ENCODE data around the gene PCLO.
A peak's percentile ranks its signal among the peaks of the same experiment; 100 is the strongest.

The PCLO gene

GRCh38 chr7:83162402-83163256 is at the start of gene PCLO:
PCLO (minus strand) TSS chr7:83162884; CDS start chr7:83162592, 292 bp downstream.
- DNase-seq, result peak; percentile 68

- no peak for DNase-seq
Measured at GRCh38 chr7:83211685-83212084, 49.0 kb upstream of the PCLO start.

DNA sequence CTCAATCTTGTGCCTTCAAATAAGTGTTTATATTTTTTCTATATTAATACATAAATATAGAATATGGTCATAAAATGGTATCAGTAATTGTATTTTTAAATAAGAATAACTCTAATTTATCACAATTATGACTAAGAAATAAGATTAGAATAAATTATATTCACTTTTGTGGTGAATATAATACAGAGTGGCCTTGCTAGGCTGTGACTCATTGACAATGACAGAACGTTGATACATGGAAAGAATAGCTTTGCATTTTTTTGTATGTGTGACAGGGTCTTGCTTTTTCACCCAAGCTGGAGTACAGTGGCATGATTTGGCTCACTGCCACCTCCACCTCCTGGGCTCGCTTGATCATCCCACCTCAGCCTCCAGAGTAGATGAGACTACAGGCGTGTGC is 47.8 kb upstream of the PCLO start:
- no peak for DNase-seq

- DNase-seq, result no peak
Measured at GRCh38 chr7:83204715-83205114, 42.0 kb upstream of the PCLO start.

DNA sequence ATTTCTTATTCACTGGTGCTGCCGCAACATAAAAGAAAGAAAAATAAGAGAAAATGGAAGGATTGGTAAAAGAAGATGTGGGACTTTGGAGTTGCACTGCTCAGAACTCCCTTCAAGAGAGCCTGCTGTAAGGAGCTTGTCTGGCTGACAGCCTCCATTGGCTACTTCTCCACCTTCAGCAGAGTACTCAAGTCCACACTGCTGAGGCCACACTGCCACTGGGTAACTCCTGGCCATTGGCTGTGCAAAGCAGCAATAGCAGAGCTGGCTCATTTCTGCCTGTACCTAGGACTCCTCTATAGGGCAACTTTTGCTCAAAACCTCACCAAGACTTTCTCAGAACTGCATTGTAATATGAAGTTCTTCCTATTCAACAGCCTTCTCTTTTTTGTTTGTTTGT is 38.7 kb upstream of the PCLO start:
- DNase-seq, result no peak

GRCh38 chr7:83190659-83191389 is 28.1 kb upstream of the PCLO start:
- no peak for DNase-seq

DNA sequence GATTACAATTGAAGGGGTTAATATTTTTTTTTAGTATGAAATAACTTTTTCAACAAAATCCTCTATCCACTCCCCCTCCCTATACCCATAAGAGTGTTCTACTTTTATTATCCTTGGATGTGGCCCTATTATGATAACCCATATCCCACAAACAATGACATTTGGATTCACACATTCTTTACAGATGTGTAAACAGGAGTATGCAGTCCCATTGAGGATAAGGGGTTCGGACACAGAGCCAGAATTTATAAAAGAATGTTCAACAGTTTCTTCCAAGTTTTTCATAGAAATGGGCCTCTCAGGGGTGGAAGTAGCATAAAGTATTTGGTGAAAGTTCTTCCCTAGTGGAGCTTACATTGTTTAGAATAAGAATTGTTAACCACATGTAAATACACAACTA is 16.1 kb upstream of the PCLO start:
- no peak for DNase-seq

GRCh38 chr7:83178066-83178465 is 15.4 kb upstream of the PCLO start:
- no peak for DNase-seq

GRCh38 chr7:83173664-83174063 is 11.0 kb upstream of the PCLO start:
- DNase-seq, result no peak

- no peak for DNase-seq
Measured at GRCh38 chr7:83166781-83167180, 4.1 kb upstream of the PCLO start.

- DNase-seq, result no peak
Measured at GRCh38 chr7:83161899-83162401, 734 bp downstream of the PCLO start.

- no peak for DNase-seq
Measured at GRCh38 chr7:83161186-83161585, 1.5 kb downstream of the PCLO start.

DNA sequence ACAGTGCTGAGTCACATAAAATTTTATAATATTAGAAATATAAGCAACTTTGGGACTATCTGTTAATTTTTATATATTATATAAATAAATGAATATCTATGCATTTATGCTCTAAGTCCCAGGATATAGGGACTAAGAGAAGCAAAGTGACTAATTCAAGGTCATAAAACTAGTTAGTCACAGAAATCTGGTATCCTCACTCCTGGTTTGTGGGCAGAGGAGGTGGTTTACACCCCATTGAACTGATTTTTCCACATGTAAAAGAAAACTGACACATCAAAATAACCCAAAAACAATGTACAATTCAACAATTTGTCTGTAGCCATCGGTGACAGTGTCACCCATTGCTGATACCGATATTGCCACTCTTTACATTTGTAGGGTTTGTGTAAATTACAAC is 3.0 kb downstream of the PCLO start:
- no peak for DNase-seq

DNA sequence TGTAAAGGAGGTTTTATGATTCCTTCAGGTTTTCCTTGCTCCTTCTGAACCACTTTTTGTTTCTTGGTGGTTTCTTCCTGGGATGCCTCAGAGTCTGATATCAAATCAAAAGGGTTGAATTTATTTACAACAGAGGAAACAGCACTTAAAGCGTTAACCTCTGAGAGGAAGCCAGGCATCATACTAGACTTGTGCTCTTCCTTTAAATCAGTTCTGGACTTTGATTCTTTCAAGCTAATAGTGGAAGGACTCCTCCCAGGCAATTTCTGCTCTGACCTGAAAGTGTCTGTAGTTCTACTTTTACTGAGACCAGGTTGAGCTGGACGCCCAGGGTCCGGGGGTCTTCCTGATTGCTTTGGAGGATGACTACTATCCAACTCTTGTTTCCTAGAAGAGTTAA is 6.7 kb downstream of the PCLO start:
- no peak for DNase-seq

- no peak for DNase-seq
Measured at GRCh38 chr7:83155407-83155806, 7.3 kb downstream of the PCLO start.

DNA sequence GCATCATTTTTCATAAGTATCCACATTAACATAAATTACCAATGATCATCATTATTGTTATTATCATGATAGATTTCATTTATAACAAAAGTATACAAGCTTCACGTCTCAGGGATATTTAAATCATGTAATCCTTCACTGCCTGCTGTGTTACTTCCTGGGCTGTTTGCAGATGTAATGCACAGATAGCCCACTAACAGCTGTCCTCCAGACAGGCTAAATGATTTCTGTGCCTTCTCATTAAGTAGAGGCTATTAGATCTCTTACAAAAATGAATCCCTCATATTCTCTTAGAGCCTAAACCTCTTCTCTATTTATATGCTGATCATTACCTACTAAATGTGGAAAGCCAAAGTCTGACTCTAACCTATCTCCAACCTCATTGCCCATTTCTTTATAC is 9.3 kb downstream of the PCLO start:
- DNase-seq, result no peak

GRCh38 chr7:83150310-83150709 is 12.4 kb downstream of the PCLO start:
- no peak for DNase-seq

- no peak for DNase-seq
Measured at GRCh38 chr7:83149466-83149865, 13.2 kb downstream of the PCLO start.

- no peak for DNase-seq
Measured at GRCh38 chr7:83148776-83149175, 13.9 kb downstream of the PCLO start.

DNA sequence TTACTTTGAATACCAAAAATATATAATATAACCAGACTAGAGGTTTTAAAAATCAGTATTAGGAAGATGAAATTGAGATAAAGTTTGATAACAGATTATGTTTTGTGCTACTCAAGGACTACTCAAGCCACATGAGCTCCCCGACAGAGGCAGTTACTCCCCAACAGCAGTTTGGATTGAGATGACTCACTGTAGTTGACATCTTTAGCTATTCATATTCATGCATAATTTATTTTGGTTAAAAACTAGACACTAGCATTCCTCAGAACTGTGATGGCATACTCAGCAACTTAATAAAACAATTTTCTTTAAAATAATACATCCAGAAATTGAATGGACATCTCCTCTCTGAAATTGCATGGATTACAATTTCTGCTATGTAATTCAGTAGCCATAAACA is 19.6 kb downstream of the PCLO start:
- no peak for DNase-seq

- no peak for DNase-seq
Measured at GRCh38 chr7:83142365-83142764, 20.3 kb downstream of the PCLO start.

DNA sequence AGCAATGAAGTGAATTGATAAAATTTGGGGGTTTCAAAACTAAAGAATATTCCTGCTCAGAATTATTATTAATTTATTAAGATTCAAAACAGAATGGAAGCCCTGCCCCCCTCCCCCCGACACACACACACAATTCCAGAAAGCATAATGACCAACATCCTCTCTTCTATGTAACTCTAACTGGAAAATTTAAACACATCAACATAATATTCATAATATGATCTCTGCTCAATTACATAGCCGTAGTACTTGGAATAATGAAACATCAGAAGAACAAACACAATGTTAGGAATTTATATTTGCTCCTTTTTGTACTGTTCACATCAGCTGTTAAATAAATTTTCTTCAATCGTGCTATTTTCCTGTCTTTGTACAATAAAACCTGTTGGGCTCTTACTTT is 20.8 kb downstream of the PCLO start:
- DNase-seq, result no peak

DNA sequence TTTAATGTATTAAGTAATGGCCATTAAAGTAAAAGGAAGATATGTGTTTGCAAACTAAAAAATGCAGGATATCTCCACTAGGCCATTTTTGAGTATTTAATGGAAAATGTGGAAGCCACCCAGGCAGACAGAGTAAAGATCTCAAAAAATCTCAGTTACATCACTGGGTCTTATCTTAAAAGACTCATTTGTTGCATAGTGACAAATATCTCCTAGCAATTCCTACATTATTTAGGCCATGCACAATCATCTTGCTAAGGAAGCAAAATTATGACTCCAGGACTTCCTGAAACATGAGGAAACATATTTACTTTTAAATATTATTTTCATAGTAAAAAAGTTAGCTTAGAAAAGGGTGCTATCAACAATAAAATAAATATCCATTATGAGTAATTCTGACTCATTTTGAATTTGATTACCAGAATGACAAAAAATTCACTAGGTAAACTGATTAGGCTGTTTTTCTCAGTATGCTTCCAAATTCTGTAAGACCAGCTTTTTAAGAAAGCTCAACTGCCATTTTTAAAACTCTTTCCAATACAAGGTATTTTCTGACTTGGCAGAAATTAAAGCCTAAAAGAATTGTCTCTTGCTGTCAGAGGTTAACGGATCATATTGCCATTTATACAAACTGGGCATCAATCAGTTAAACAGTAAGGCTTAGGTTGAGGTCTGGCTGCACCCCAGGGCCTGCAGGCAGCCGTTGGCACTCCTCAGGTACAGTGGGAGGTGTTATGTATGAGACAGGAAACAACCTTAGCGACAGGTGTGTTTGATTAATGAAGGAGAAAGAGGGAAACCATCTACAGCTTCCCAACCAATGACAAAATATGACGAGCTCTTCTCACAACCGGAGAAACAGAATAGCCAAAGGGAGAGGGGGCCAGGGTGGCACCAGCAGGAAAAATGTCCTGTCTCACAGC is 31.8 kb downstream of the PCLO start:
- no peak for DNase-seq
